CD4-positive, CD25-positive, alpha-beta regulatory T cell (primary cell): ENCODE results near the gene SH3BGRL2. TPM values are rescaled to one million over a fixed set of nuclear protein-coding genes. Genes with fewer than 3 reads are reported as not detected.
A peak's percentile ranks its signal among the peaks of the same experiment; 100 is the strongest.

Source experiments
- ATAC-seq, 2 donors: fragments of 150-1000 bp; cut with Tn5 transposase; one replicate each; pipeline ENCODE4 v1.10.0; 2021; ENCODE audit warnings: low read depth in 2 of 2, moderate number of reproducible peaks in 2 of 2, moderate library complexity in 1 of 2
- DNase-seq, 3 donors: peaks; one replicate each; pipeline versions ENCODE4 v3.0.0 to v3.0.0-alpha.2; 2012 to 2022; ENCODE audit warnings: mixed read lengths in 1 of 3
- H3K27ac ChIP-seq: one replicate; pipeline ENCODE4 v1.7.0; 2013; ENCODE audit warnings: mild to moderate bottlenecking, low read length; ENCODE audit not compliant: insufficient read depth, poor library complexity, severe bottlenecking
- H3K27me3 ChIP-seq: one replicate; pipeline ENCODE4 v1.7.0; 2013; ENCODE audit warnings: low read length; ENCODE audit not compliant: control insufficient read depth, insufficient read depth
- H3K36me3 ChIP-seq: one replicate; pipeline ENCODE4 v1.7.0; 2013; ENCODE audit warnings: mild to moderate bottlenecking, low read length, moderate library complexity; ENCODE audit not compliant: control insufficient read depth, insufficient read depth
- H3K4me1 ChIP-seq: 2 replicates; pipeline ENCODE4 v1.7.0; 2013; ENCODE audit warnings: mild to moderate bottlenecking, low read length; ENCODE audit not compliant: insufficient read depth, control insufficient read depth, poor library complexity, severe bottlenecking
- H3K4me3 ChIP-seq: one replicate; pipeline ENCODE4 v1.7.0; 2013; ENCODE audit warnings: low read depth, mild to moderate bottlenecking, low read length, moderate library complexity
- H3K9me3 ChIP-seq, 2 experiments: 1 replicate in 1 of 2; 2 replicates in 1 of 2; pipeline ENCODE4 v1.7.0; 2013; ENCODE audit warnings: low read length in 2 of 2, mild to moderate bottlenecking in 1 of 2, moderate library complexity in 1 of 2; ENCODE audit not compliant: control insufficient read depth in 2 of 2
- H3K27ac Mint-ChIP-seq, 3 donors: one replicate each; pipeline ENCODE4 v1.8.0; 2020 to 2022; ENCODE audit warnings: mild to moderate bottlenecking in 3 of 3, mixed read lengths in 3 of 3, moderate library complexity in 2 of 3
- H3K27me3 Mint-ChIP-seq: one replicate; pipeline ENCODE4 v1.8.0; 2022; ENCODE audit warnings: mild to moderate bottlenecking, mixed read lengths
- H3K36me3 Mint-ChIP-seq: one replicate; pipeline ENCODE4 v1.8.0; 2020; ENCODE audit warnings: mixed read lengths
- H3K4me1 Mint-ChIP-seq, 4 donors: one replicate each; pipeline ENCODE4 v1.8.0; 2020 to 2022; ENCODE audit warnings: mixed read lengths in 4 of 4, mild to moderate bottlenecking in 1 of 4
- H3K4me3 Mint-ChIP-seq, 4 donors: one replicate each; pipeline ENCODE4 v1.8.0; 2020 to 2022; ENCODE audit warnings: mild to moderate bottlenecking in 4 of 4, mixed read lengths in 4 of 4, moderate library complexity in 3 of 4
- H3K9me3 Mint-ChIP-seq, 7 donors: one replicate each; pipeline ENCODE4 v1.8.0; 2020 to 2022; ENCODE audit warnings: mixed read lengths in 7 of 7, mild to moderate bottlenecking in 3 of 7, moderate library complexity in 2 of 7
- polyA plus RNA-seq, 4 donors: library from polyadenylated mRNA; unstranded; fragments of 300-500 nt; fragmentation: Illumina TruSeq; gene quantifications; one replicate each; pipeline ENCODE4 v1.2.3, GENCODE V29; 2021
- total RNA-seq: library from RNA; stranded (reverse); gene quantifications from one replicate; pipeline ENCODE4 v1.2.3, GENCODE V29; 2022

The SH3BGRL2 gene
- total and polyA plus RNA-seq, 5 donors from 2014 or later = 0.28 to 4.7 (median 0.83) TPM; not detected in 2

DNA sequence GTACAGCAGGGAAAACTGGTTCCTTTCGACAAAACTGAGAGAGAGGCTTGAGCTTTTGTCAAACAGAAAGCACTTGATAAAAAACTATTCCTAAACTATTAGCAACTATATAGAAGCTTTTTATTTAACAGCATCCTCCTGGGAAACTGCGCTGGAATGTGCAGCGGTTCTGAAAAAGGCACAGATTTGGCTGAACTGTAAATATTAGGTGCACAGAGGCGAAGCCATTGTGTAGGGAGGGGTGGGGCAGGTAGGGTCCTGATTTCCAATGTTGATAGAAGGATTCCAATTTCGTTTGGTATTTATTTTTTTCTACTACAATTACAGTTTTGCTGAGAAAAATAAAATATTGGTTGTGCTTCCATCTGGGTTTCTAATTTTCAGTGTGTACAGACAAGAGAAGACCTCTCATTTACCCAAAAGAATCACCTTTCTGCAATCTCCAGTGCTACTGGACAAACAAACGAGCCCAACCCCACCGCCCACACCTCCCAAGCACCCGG, 698 bp upstream of the SH3BGRL2 start:
- Histone ChIP-seq H3K9me3 (no peaks in the 10 kb centered on the region), H3K27ac (no peak overlapping the region), H3K36me3 (no peaks in the 10 kb centered on the region), H3K4me3 (no peak overlapping the region), H3K27me3 (peaks cover 24% of the 10 kb centered on the region), H3K4me1 (no peaks in the 10 kb centered on the region)
- H3K4me3 Mint-ChIP-seq = peak overlapping the region in 2 of 4 donors; percentile 76 to 79
- ATAC-seq (no peak), DNase-seq (no peak)
- peaks cover 0 to 1% (median 0%) of the 10 kb centered on the region in 7 donors for H3K9me3 Mint-ChIP-seq
- no peaks in the 10 kb centered on the region for H3K36me3 Mint-ChIP-seq
- H3K4me1 Mint-ChIP-seq = peaks cover 0 to 7% (median 0%) of the 10 kb centered on the region in 4 donors
- no peak overlapping the region for H3K27ac Mint-ChIP-seq
- peaks cover 50% of the 10 kb centered on the region for H3K27me3 Mint-ChIP-seq

GRCh38 chr6:79631693-79632172, 604 bp downstream of the SH3BGRL2 start:
- H3K27ac Mint-ChIP-seq = no peak overlapping the region
- H3K9me3 Mint-ChIP-seq = peaks cover 0 to 4% (median 0%) of the 10 kb centered on the region in 7 donors
- Histone ChIP-seq H3K27ac (no peak overlapping the region), H3K4me1 (no peaks in the 10 kb centered on the region), H3K9me3 (no peaks in the 10 kb centered on the region), H3K36me3 (no peaks in the 10 kb centered on the region), H3K27me3 (peaks cover 24% of the 10 kb centered on the region), H3K4me3 (no peak overlapping the region)
- H3K4me3 Mint-ChIP-seq = peak overlapping the region in 3 of 4 donors; percentile 55 to 82 (median 76)
- peaks cover 49% of the 10 kb centered on the region for H3K27me3 Mint-ChIP-seq
- peaks cover 0 to 7% (median 0%) of the 10 kb centered on the region in 4 donors for H3K4me1 Mint-ChIP-seq
- no peaks in the 10 kb centered on the region for H3K36me3 Mint-ChIP-seq
- ATAC-seq = no peak
- no peak for DNase-seq

GRCh38 chr6:79632580-79632979, 1.5 kb downstream of the SH3BGRL2 start:
- Histone ChIP-seq H3K4me1 (no peaks in the 10 kb centered on the region), H3K27me3 (peaks cover 24% of the 10 kb centered on the region), H3K27ac (no peak overlapping the region), H3K9me3 (no peaks in the 10 kb centered on the region), H3K36me3 (no peaks in the 10 kb centered on the region), H3K4me3 (no peak overlapping the region)
- no peak for DNase-seq
- Mint-ChIP-seq H3K36me3 (no peaks in the 10 kb centered on the region), H3K9me3 (peaks cover 0 to 4% (median 0%) of the 10 kb centered on the region in 7 donors), H3K27me3 (peaks cover 46% of the 10 kb centered on the region), H3K4me3 (no peak overlapping the region), H3K4me1 (peaks cover 0 to 7% (median 0%) of the 10 kb centered on the region in 4 donors), H3K27ac (no peak overlapping the region)
- no peak for ATAC-seq

DNA sequence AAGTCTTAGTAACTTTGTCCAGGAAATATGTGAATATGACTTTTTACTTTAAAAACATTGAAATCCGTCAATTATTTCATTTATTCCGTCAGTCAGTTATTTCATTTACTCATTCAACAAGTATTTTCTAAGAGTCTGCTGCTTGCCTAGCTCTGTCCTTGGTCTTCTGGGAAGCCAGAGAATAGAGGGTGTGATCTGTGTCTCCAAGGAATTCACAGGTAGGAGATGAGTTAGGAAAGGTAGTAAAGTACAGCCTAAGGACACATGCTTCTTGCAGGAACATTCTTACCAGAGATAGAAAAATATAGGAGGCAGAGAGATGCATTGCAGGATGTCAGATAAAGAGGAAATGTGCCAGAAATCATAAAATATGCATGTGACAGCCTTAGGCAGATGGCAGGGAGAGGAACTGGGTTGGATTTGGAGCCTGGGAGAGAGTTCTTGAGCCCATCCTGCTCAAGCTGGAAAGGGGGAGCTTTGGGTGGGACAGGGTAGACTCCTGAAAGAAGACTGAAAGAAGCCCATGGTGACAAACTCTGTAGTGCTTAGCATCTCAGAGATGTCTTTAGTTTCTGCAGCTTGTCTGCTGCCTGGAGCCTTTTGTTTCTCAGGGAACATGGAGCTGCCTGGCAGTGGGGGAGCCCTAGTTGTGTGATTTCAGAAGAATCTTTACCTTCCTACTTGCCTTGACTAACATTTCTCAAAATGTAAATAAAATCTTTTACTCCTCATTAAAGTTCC, 3.5 kb downstream of the SH3BGRL2 start:
- H3K4me1 ChIP-seq = no peaks in the 10 kb centered on the region
- H3K36me3 Mint-ChIP-seq = no peaks in the 10 kb centered on the region
- H3K27ac ChIP-seq = no peak overlapping the region
- peaks cover 22% of the 10 kb centered on the region for H3K27me3 ChIP-seq
- no peak overlapping the region for H3K4me3 ChIP-seq
- H3K27ac Mint-ChIP-seq = no peak overlapping the region
- ATAC-seq (no peak), DNase-seq (no peak)
- no peak overlapping the region for H3K4me3 Mint-ChIP-seq
- no peaks in the 10 kb centered on the region for H3K9me3 ChIP-seq
- no peaks in the 10 kb centered on the region for H3K36me3 ChIP-seq
- H3K9me3 Mint-ChIP-seq = peaks cover 0 to 4% (median 0%) of the 10 kb centered on the region in 7 donors
- peaks cover 0 to 7% (median 0%) of the 10 kb centered on the region in 4 donors for H3K4me1 Mint-ChIP-seq
- peaks cover 35% of the 10 kb centered on the region for H3K27me3 Mint-ChIP-seq

- Mint-ChIP-seq H3K4me1 (peaks cover 0 to 7% (median 0%) of the 10 kb centered on the region in 4 donors), H3K36me3 (no peaks in the 10 kb centered on the region), H3K27me3 (peaks cover 30% of the 10 kb centered on the region), H3K27ac (no peak overlapping the region), H3K9me3 (peaks cover 0 to 4% (median 0%) of the 10 kb centered on the region in 7 donors), H3K4me3 (no peak overlapping the region)
- Histone ChIP-seq H3K9me3 (no peaks in the 10 kb centered on the region), H3K36me3 (no peaks in the 10 kb centered on the region), H3K4me3 (no peak overlapping the region), H3K27ac (no peak overlapping the region), H3K27me3 (peaks cover 22% of the 10 kb centered on the region), H3K4me1 (no peaks in the 10 kb centered on the region)
- DNase-seq (no peak), ATAC-seq (no peak)
Observed at GRCh38 chr6:79635232-79635543, 4.1 kb downstream of the SH3BGRL2 start.

DNA sequence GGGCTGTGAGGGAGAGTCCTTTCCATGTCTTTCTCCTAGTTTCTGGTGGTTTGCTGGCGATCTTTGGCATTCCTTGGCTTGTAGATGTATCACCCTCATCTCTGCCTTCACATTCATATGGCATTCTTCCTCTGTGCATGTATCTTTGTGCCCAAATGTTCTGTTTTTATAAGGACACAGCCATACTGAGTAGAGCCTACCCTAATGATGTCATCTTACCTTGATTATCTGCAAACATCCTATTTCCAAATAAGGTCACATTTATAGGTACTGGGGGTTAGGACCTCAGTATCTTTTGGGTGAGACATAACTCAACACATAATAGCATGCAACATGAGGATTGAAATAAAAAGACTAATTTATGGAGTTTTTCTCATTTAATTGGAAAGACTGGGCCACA, 5.5 kb downstream of the SH3BGRL2 start:
- Mint-ChIP-seq H3K9me3 (peaks cover 0 to 4% (median 0%) of the 10 kb centered on the region in 7 donors), H3K27ac (no peak overlapping the region), H3K36me3 (no peaks in the 10 kb centered on the region), H3K4me3 (no peak overlapping the region), H3K4me1 (peaks cover 0 to 3% (median 0%) of the 10 kb centered on the region in 4 donors), H3K27me3 (peaks cover 18% of the 10 kb centered on the region)
- H3K27ac ChIP-seq = no peak overlapping the region
- H3K27me3 ChIP-seq = peaks cover 19% of the 10 kb centered on the region
- ATAC-seq (no peak), DNase-seq (no peak)
- H3K9me3 ChIP-seq = no peaks in the 10 kb centered on the region
- H3K36me3 ChIP-seq = no peaks in the 10 kb centered on the region
- H3K4me1 ChIP-seq = no peaks in the 10 kb centered on the region
- no peak overlapping the region for H3K4me3 ChIP-seq

GRCh38 chr6:79640146-79641111, 9.3 kb downstream of the SH3BGRL2 start:
- Mint-ChIP-seq H3K9me3 (peaks cover 0 to 4% (median 0%) of the 10 kb centered on the region in 7 donors), H3K4me3 (no peak overlapping the region), H3K36me3 (no peaks in the 10 kb centered on the region), H3K4me1 (no peaks in the 10 kb centered on the region), H3K27ac (no peak overlapping the region), H3K27me3 (no peaks in the 10 kb centered on the region)
- H3K4me3 ChIP-seq = no peak overlapping the region
- no peaks in the 10 kb centered on the region for H3K36me3 ChIP-seq
- no peak for DNase-seq
- H3K27me3 ChIP-seq = no peaks in the 10 kb centered on the region
- no peaks in the 10 kb centered on the region for H3K4me1 ChIP-seq
- H3K9me3 ChIP-seq = no peaks in the 10 kb centered on the region
- no peak overlapping the region for H3K27ac ChIP-seq
- no peak for ATAC-seq
